Measurements from ENCODE around the gene ADAM12.

DNA sequence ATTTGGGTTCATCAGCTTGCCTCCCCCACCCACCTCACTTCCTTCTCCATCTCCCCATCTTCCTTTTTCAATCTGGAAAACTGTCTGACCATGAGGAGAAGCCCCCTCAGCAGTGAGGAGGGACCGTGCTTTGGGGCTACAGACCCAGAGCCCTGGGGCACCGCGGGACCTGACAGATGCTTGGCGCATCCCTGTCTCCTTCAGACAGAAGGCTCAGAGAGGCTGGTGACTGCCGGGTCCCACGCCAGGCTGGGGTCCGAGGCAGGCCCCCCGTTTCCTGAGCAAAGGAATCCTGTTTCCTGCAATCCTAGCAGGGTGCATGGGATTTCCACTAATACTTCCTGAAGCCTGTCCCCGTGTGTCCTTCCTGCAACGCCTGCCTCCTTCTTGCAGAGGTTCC, 344.9 kb downstream of the ADAM12 start:
- TF ChIP-seq TAF1 (IDR thresholded peaks at IDR 0.05; ENCODE audit: borderline replicate concordance, low read depth, low read length) (no peak), POLR2A (IDR thresholded peaks at IDR 0.05; ENCODE audit: low read depth, low read length) (no peak)
